Measurements from ENCODE around the gene ZNF296.

Gene ZNF296

GRCh38 chr19:45069056-45069455 lies 7.2 kb downstream of the ZNF296 start:
- no peak overlapping the region for H3K4me3 ChIP-seq (replicated peaks; ENCODE audit: low read depth, low read length)
- no peak for TF ChIP-seq CTCF (IDR thresholded peaks at IDR 0.05; ENCODE audit: low read depth, low read length, missing control alignments)
- no peak for DNase-seq (ENCODE audit: extremely low read depth, low read depth)

GRCh38 chr19:45068041-45068440 lies 8.2 kb downstream of the ZNF296 start:
- H3K4me3 ChIP-seq (replicated peaks; ENCODE audit: low read depth, low read length) = no peak overlapping the region
- no peak for TF ChIP-seq CTCF (IDR thresholded peaks at IDR 0.05; ENCODE audit: low read depth, low read length, missing control alignments)
- no peak for DNase-seq (ENCODE audit: extremely low read depth, low read depth)

GRCh38 chr19:45066921-45067661 lies 9.2 kb downstream of the ZNF296 start:
- no peak overlapping the region for H3K4me3 ChIP-seq (replicated peaks; ENCODE audit: low read depth, low read length)
- no peak for TF ChIP-seq CTCF (IDR thresholded peaks at IDR 0.05; ENCODE audit: low read depth, low read length, missing control alignments)
- no peak for DNase-seq (ENCODE audit: extremely low read depth, low read depth)

- no peak for DNase-seq (ENCODE audit: extremely low read depth, low read depth)
- no peak overlapping the region for H3K4me3 ChIP-seq (replicated peaks; ENCODE audit: low read depth, low read length)
- TF ChIP-seq CTCF (IDR thresholded peaks at IDR 0.05; ENCODE audit: low read depth, low read length, missing control alignments) = no peak
These were observed 12.2 kb downstream of the ZNF296 start for GRCh38 chr19:45063851-45064801.

GRCh38 chr19:45061965-45062364 lies 14.3 kb downstream of the ZNF296 start:
- TF ChIP-seq CTCF (IDR thresholded peaks at IDR 0.05; ENCODE audit: low read depth, low read length, missing control alignments) = no peak
- H3K4me3 ChIP-seq (replicated peaks; ENCODE audit: low read depth, low read length) = no peak overlapping the region
- DNase-seq (ENCODE audit: extremely low read depth, low read depth) = no peak

- DNase-seq (ENCODE audit: extremely low read depth, low read depth) = peak; percentile 63
These were observed 16.9 kb downstream of the ZNF296 start for GRCh38 chr19:45059258-45059965.

More at GRCh38 chr19:45059258-45059965, 16.9 kb downstream of the ZNF296 start:
- peak; percentile 93 for TF ChIP-seq CTCF (IDR thresholded peaks at IDR 0.05; ENCODE audit: low read depth, low read length, missing control alignments)
- no peak overlapping the region for H3K4me3 ChIP-seq (replicated peaks; ENCODE audit: low read depth, low read length)
